Measurements from ENCODE around the gene KDM4C. TPM values are rescaled to one million over a fixed set of nuclear protein-coding genes. Genes with fewer than 3 reads are reported as not detected.

Gene KDM4C
- total RNA-seq, 2 experiments from 2014 or later: 51.5 to 60.3 TPM

- TF ChIP-seq EZH2phosphoT487 (IDR thresholded peaks at IDR 0.05; ENCODE audit: borderline replicate concordance, low read depth, low read length) (no peak), CTCF (conservative IDR thresholded peaks at IDR 0.05; ENCODE audit: low read length) (no peak)
- Histone ChIP-seq H4K20me1 (ENCODE audit: insufficient read depth, low read length) (no peaks in the 10 kb centered on the region), H3K4me3 (ENCODE audit: low read depth, low read length, poor library complexity, severe bottlenecking) (no peak overlapping the region), H3K79me2 (ENCODE audit: insufficient read depth, low read depth, low read length) (no peaks in the 10 kb centered on the region), H3K4me1 (ENCODE audit: insufficient read depth, low read length, poor library complexity, severe bottlenecking) (no peaks in the 10 kb centered on the region), H3K36me3 (ENCODE audit: insufficient read depth, low read length) (peaks cover 20% of the 10 kb centered on the region), H3K9me2 (ENCODE audit: insufficient read depth, low read length) (no peaks in the 10 kb centered on the region), H3K27ac (ENCODE audit: low read depth, low read length, poor library complexity, severe bottlenecking) (no peak overlapping the region), H2AFZ (ENCODE audit: low read length) (no peak overlapping the region), H3K9me3 (ENCODE audit: low read length) (no peaks in the 10 kb centered on the region), H3K4me2 (ENCODE audit: low read length) (no peak overlapping the region)
- ChIA-PET CTCF (ENCODE audit: unreplicated experiment) (no interaction called here), POLR2A (interaction anchor here (0.7 kb wide), 1 partner anchor 35 kb away, joined by 3 read pairs; no protein-coding TSS in a partner anchor)
- intact Hi-C loops (cut with micrococcal nuclease; ENCODE audit: unreplicated experiment): no loop called here
- DNase-seq (ENCODE audit: low spot score): no peak
- no TSS peak for BruUV-seq (replicated peaks)
Observed at GRCh38 chr9:6855860-6856259, 98.1 kb downstream of the KDM4C start.

GRCh38 chr9:6864102-6864501 lies 106.3 kb downstream of the KDM4C start:
- Histone ChIP-seq H3K4me3 (ENCODE audit: low read depth, low read length, poor library complexity, severe bottlenecking) (no peak overlapping the region), H2AFZ (ENCODE audit: low read length) (no peak overlapping the region), H3K79me2 (ENCODE audit: insufficient read depth, low read depth, low read length) (no peaks in the 10 kb centered on the region), H3K9me3 (ENCODE audit: low read length) (no peaks in the 10 kb centered on the region; the same call in 1 of the 2 replicates), H3K4me2 (ENCODE audit: low read length) (no peak overlapping the region), H3K27ac (ENCODE audit: low read depth, low read length, poor library complexity, severe bottlenecking) (no peak overlapping the region), H3K4me1 (ENCODE audit: insufficient read depth, low read length, poor library complexity, severe bottlenecking) (no peaks in the 10 kb centered on the region), H3K9me2 (ENCODE audit: insufficient read depth, low read length) (no peaks in the 10 kb centered on the region), H3K36me3 (ENCODE audit: insufficient read depth, low read length) (peaks cover 10% of the 10 kb centered on the region), H4K20me1 (ENCODE audit: insufficient read depth, low read length) (no peaks in the 10 kb centered on the region)
- no peak for TF ChIP-seq CTCF (conservative IDR thresholded peaks at IDR 0.05; ENCODE audit: low read length)
- no peak for TF ChIP-seq EZH2phosphoT487 (IDR thresholded peaks at IDR 0.05; ENCODE audit: borderline replicate concordance, low read depth, low read length)
- DNase-seq (ENCODE audit: low spot score): no peak
- ChIA-PET CTCF (ENCODE audit: unreplicated experiment) (no interaction called here), POLR2A (interaction anchor here (0.7 to 1.0 kb wide), 2 partner anchors 22 to 40 kb away, joined by 3 to 4 read pairs; no protein-coding TSS in a partner anchor)
- no TSS peak for BruUV-seq (replicated peaks)
- intact Hi-C loops (cut with micrococcal nuclease; ENCODE audit: unreplicated experiment): no loop called here

GRCh38 chr9:6869081-6869948 lies 111.5 kb downstream of the KDM4C start:
- Histone ChIP-seq H3K9me2 (ENCODE audit: insufficient read depth, low read length) (no peaks in the 10 kb centered on the region), H3K79me2 (ENCODE audit: insufficient read depth, low read depth, low read length) (no peaks in the 10 kb centered on the region), H2AFZ (ENCODE audit: low read length) (no peak overlapping the region), H3K9me3 (ENCODE audit: low read length) (no peaks in the 10 kb centered on the region), H3K36me3 (ENCODE audit: insufficient read depth, low read length) (0 out of 2 replicates have a peak, but pooled peaks cover under 1% of the 10 kb centered on the region), H3K4me3 (ENCODE audit: low read depth, low read length, poor library complexity, severe bottlenecking) (no peak overlapping the region), H4K20me1 (ENCODE audit: insufficient read depth, low read length) (no peaks in the 10 kb centered on the region), H3K4me1 (ENCODE audit: insufficient read depth, low read length, poor library complexity, severe bottlenecking) (no peaks in the 10 kb centered on the region), H3K27ac (ENCODE audit: low read depth, low read length, poor library complexity, severe bottlenecking) (no peak overlapping the region), H3K4me2 (ENCODE audit: low read length) (no peak overlapping the region)
- intact Hi-C loops (cut with micrococcal nuclease; ENCODE audit: unreplicated experiment): no loop called here
- no peak for DNase-seq (ENCODE audit: low spot score)
- TF ChIP-seq EZH2phosphoT487 (IDR thresholded peaks at IDR 0.05; ENCODE audit: borderline replicate concordance, low read depth, low read length) (no peak), CTCF (conservative IDR thresholded peaks at IDR 0.05; ENCODE audit: low read length) (no peak)
- ChIA-PET POLR2A (interaction anchor here (0.7 to 1.2 kb wide), 2 partner anchors 10 to 23 kb away, joined by 4 read pairs; no protein-coding TSS in a partner anchor), CTCF (ENCODE audit: unreplicated experiment) (no interaction called here)
- BruUV-seq (replicated peaks): no TSS peak
